ENCODE measurements around the gene EDEM1.

Gene EDEM1

GRCh38 chr3:5198986-5199731 is 11.7 kb downstream of the EDEM1 start:
- DNase-seq (ENCODE audit: low read depth) = no peak

DNA sequence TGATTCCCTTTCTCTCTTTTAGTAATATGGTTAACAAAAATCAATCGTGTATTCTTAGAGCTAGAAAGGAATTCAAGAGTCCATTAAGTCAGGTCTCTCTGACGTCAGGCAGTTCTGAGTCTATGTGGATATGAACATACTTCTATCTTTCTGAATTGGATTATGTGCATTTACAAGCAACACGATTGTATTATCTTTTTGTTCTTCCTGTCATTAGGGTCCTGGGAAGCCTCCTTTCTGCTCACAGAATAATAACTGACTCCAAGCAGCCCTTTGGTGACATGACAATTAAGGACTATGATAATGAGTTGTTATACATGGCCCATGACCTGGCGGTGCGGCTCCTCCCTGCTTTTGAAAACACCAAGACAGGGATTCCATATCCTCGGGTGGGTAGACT is 14.0 kb downstream of the EDEM1 start:
- DNase-seq (ENCODE audit: low read depth) = no peak

DNA sequence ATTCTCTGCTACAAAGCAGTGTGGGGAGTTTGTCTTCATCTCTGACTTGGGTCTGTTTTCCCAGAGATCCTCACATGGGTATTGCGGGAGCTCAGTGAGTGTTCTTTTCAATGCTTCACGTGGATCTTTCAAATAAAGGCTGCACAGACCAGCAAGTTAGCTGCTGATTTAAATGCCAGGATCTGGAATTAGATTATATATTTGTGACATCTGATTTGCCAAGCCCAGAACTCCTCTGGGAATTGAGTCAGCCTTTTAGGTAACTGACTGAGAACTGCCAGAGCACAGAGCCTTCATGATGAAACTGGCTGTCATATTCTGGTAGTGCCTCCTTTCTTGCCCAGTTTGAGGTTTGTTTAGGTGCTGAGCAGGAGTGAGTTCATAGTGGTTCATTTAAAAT is 14.7 kb downstream of the EDEM1 start:
- no peak for DNase-seq (ENCODE audit: low read depth)

DNA sequence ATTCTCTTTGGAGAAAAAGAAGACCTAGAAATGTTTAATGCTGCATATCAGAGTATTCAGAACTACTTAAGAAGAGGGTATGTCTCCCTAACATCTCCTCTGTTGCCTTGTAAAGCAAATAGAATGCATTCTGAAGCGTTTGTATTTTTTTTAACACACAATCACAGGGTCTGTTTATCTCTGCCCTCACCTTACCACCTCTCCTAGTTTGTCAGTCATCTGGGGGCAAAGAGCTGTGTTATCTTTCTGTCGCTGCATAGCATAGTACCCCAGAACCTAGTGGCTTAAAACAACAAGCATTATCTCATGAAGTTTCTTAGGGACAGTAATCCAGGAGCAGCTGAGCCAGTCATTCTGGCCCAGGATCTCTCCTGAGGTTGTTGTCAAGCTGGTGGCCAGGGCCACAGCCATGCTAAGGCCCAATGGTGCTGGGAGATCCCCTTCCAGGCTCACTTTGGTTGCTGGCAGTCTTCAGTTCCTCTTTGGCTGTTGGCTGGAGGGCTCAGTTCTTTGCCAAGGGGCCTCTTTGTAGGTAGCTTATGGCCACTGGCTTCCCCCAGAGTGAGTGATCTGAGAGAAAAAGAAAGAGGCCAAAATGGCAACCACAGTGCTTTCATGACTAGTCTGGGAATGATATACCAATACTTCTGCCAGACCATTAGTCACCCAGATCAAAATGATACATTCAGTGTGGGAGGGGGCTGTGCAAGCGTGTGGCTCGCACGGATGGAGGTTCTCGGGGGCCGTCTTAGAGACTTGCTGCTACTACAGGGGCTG is 17.8 kb downstream of the EDEM1 start:
- DNase-seq (ENCODE audit: low read depth) = no peak

- DNase-seq (ENCODE audit: low read depth) = no peak
Observed at GRCh38 chr3:5210926-5211325, 23.4 kb downstream of the EDEM1 start.

- DNase-seq (ENCODE audit: low read depth) = no peak
Observed at GRCh38 chr3:5212628-5213573, 25.4 kb downstream of the EDEM1 start.

GRCh38 chr3:5213574-5213966 is 26.1 kb downstream of the EDEM1 start:
- DNase-seq (ENCODE audit: low read depth) = no peak

DNA sequence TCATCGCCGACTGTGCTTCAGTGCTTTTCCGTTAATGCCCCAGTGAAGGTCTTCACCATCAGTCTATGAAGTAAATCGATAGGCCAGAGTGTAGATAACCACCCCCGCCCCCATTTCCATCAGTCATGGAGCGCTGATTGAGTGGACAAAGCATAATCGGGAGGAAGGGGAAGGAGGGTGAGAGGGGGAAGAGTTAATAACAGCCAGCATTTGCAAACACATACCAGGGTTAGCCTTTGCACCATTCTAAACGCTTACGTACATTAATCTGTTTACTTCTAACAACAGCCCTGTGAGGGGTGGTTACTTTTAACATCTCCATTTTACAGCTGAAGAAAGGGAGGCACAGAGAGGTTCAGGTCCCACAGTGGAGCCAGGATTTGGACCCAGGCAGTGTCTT is 26.8 kb downstream of the EDEM1 start:
- DNase-seq (ENCODE audit: low read depth) = no peak

- no peak for DNase-seq (ENCODE audit: low read depth)
Observed at GRCh38 chr3:5217824-5218595, 30.5 kb downstream of the EDEM1 start.

- DNase-seq (ENCODE audit: low read depth) = no peak
Observed at GRCh38 chr3:5218815-5219214, 31.3 kb downstream of the EDEM1 start.

DNA sequence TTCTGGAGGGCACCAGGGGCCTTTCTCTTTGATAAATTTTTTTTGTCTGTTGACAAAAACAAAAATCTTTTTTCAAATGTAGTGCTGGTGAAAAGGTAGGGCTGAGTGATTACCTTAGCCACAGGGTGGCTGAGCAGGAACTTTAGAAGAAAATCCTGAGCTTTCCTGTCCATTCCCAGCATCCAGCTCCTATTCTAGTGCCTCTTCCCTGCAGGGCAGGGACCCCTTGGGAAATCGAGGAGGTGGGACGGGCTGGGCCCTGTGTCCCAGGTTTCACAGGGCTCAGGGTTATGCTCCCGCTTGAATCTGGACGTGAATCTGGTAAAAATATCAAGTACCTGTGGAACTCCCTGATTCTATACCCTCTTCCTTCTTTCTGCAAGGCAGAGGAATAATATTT is 31.7 kb downstream of the EDEM1 start:
- DNase-seq (ENCODE audit: low read depth) = no peak

DNA sequence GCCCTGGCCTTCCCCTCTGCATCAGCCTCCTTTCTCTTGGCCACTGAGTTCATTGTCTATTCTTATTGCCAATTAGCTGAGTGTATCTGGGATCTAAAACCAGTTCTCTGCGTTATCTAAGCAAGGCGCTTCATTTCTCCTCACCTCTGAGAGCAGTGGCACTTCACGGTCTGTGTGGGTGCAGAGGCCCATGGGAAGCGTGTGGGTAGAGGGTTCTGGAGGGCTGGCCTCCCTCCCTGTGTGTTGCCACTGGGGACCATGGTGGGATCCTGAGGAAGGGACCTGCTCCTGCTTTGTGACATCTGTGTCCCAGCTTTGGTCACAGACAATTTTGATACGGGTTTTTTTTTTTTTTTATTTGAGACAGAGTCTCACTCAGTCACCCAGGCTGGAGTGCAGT is 32.7 kb downstream of the EDEM1 start:
- DNase-seq (ENCODE audit: low read depth) = no peak

DNA sequence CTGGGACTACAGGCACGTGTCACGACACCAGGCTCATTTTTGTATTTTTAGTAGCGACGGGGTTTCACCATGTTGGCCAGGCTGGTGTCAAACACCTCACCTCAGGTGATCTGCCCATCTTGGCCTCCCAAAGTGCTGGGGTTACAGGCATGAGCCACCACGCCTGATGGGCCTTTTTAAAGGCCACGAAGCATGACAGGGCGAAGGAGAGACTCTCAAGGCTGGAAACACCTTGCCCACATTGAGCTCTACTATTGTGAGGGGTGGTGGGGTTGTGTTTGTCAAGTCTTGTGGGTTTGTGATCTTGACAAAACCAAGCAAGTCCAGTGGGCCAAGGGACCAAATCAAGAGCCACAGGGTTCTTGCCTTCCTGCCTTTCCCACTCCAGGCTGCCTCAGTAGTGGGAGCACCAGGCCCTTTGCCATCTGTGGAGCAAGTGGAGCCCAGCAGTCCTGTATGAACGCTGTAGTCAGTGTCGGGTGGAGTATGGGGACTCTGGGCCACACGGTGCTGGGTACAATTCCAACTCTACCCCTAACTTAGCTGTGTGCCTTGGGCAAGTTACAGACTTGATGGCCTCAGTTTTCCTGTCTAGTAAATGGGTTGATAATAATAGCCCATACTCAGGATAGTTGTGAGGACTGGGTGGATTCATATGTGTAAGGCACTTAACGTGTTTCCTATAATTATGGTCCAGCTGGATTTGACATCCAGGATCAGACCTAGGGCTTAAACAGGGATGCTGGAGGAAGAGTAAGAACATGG is 33.3 kb downstream of the EDEM1 start:
- no peak for DNase-seq (ENCODE audit: low read depth)

GRCh38 chr3:5221701-5222100 is 34.2 kb downstream of the EDEM1 start:
- DNase-seq (ENCODE audit: low read depth) = no peak

- no peak for DNase-seq (ENCODE audit: low read depth)
Observed at GRCh38 chr3:5222283-5223005, 34.9 kb downstream of the EDEM1 start.

GRCh38 chr3:5226783-5227182 is 39.3 kb downstream of the EDEM1 start:
- DNase-seq (ENCODE audit: low read depth) = no peak

GRCh38 chr3:5227812-5228211 is 40.3 kb downstream of the EDEM1 start:
- DNase-seq (ENCODE audit: low read depth) = no peak

GRCh38 chr3:5229414-5229813 is 41.9 kb downstream of the EDEM1 start:
- DNase-seq (ENCODE audit: low read depth) = no peak

GRCh38 chr3:5231074-5231473 is 43.6 kb downstream of the EDEM1 start:
- no peak for DNase-seq (ENCODE audit: low read depth)

GRCh38 chr3:5231487-5231886 is 44.0 kb downstream of the EDEM1 start:
- DNase-seq (ENCODE audit: low read depth) = no peak
